ENCODE data around the gene HTT. TPM values are rescaled to one million over a fixed set of nuclear protein-coding genes. Genes with fewer than 3 reads are reported as not detected.

Gene HTT
- total and polyA plus RNA-seq, 9 of the 15 experiments (the other 6 are each of a cell fraction or from before 2014, with no cell fraction given), result 0.66 to 31.6 (median 14.7) TPM

DNA sequence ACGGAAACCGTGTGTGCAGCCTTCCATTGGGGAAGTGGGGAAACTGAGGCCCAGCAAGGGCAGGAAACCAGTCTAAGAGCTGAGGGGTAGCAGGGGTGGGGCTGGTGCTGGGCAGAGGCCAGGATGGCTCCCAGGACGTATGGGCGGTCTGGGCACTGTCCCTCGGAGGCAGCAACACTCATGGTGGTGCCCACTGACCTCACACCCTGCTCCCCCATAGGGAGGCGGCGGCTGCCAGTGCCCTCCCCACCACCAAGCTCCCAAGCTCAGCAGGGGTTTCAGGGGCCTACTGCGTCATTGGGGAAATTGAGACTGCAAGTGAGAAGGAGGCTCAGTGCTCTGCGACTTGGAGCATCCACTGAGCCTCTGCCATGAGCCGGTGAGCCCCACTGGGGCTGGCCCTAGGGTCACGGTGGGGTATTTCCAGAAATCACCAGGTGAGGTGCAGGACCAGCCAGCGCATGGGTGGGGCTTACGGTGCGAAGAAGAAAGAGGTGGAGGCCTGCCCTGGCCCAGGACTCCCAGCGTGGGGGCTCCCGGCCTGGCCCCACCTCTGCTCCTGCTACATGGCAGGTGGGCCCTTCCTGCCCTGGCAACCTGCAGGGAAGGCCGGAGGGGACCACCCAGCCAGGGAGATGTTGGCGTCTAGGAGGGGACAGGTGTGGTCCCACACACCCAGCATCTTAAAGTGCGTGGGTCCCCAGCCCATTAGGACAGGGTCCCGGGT, 175.4 kb downstream of the HTT start:
- intact Hi-C loops (cut with micrococcal nuclease) (no loop called here), in situ Hi-C loops (cut with MboI) (no loop called here)
- Histone ChIP-seq H3K36me3 (ENCODE audit: control insufficient read depth, insufficient read depth, low read length) (no peaks in the 10 kb centered on the region), H2AFZ (ENCODE audit: low read depth, low read length) (no peak overlapping the region), H3K79me2 (ENCODE audit: control insufficient read depth, insufficient read depth, low read length) (no peaks in the 10 kb centered on the region), H3K4me2 (ENCODE audit: insufficient read depth, low read length) (no peak overlapping the region), H3K9me3 (replicated peaks; ENCODE audit: control insufficient read depth, insufficient read depth, low read depth, low read length) (no peaks in the 10 kb centered on the region), H3K27ac (ENCODE audit: extremely low read depth, low read depth, low read length) (no peak overlapping the region), H3K4me1 (replicated peaks in 1 of 2; ENCODE audit: control insufficient read depth in 2 of 2, insufficient read depth in 2 of 2, low read length in 2 of 2) (peaks cover 0 to 66% of the 10 kb centered on the region in 2 experiments; a peak in 2 of 5 replicates), H3K9me1 (ENCODE audit: control insufficient read depth, insufficient read depth, low read length) (no peaks in the 10 kb centered on the region), H3K4me3 (no peak overlapping the region), H4K20me1 (replicated peaks; ENCODE audit: control insufficient read depth, insufficient read depth, low read length) (peaks cover 8% of the 10 kb centered on the region), H3K27me3 (ENCODE audit: control insufficient read depth in 2 of 2, insufficient read depth in 2 of 2, low read length in 2 of 2) (peaks cover 3 to 23% of the 10 kb centered on the region in 2 experiments; a peak in 4 of 5 replicates), H3K9ac (ENCODE audit: insufficient read depth in 1 of 2, low read depth in 2 of 2, low read length in 2 of 2) (no peak overlapping the region)
- CTCF ChIA-PET (ENCODE audit: low intra/inter-chr PET ratio), result no interaction called here
- WGBS (ENCODE audit: insufficient coverage, low coverage, missing lambda C conversion rate), result 47% methylated on average over 17 of the region's 20 CpGs
- ATAC-seq (no peak), FAIRE-seq (no peak), DNase-seq (ENCODE audit: extremely low read depth in 1 of 4, low spot score in 3 of 4) (no peak)
- BruUV-seq (replicated peaks), result no TSS peak
- POLR2A ChIA-PET, result interaction anchor here (0.8 to 1.3 kb wide), 2 partner anchors 10 to 14 kb away, joined by 3 to 4 read pairs; no protein-coding TSS in a partner anchor
- TF ChIP-seq, protein P1, sequence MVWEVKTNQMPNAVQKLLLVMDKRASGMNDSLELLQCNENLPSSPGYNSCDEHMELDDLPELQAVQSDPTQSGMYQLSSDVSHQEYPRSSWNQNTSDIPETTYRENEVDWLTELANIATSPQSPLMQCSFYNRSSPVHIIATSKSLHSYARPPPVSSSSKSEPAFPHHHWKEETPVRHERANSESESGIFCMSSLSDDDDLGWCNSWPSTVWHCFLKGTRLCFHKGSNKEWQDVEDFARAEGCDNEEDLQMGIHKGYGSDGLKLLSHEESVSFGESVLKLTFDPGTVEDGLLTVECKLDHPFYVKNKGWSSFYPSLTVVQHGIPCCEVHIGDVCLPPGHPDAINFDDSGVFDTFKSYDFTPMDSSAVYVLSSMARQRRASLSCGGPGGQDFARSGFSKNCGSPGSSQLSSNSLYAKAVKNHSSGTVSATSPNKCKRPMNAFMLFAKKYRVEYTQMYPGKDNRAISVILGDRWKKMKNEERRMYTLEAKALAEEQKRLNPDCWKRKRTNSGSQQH (CRISPR knock-in tag; IDR thresholded peaks at IDR 0.05), result no peak
- no peak for TF ChIP-seq SAFB (IDR thresholded peaks at IDR 0.05; ENCODE audit: borderline replicate concordance, low read depth, low read length)
- TF ChIP-seq, protein P2, sequence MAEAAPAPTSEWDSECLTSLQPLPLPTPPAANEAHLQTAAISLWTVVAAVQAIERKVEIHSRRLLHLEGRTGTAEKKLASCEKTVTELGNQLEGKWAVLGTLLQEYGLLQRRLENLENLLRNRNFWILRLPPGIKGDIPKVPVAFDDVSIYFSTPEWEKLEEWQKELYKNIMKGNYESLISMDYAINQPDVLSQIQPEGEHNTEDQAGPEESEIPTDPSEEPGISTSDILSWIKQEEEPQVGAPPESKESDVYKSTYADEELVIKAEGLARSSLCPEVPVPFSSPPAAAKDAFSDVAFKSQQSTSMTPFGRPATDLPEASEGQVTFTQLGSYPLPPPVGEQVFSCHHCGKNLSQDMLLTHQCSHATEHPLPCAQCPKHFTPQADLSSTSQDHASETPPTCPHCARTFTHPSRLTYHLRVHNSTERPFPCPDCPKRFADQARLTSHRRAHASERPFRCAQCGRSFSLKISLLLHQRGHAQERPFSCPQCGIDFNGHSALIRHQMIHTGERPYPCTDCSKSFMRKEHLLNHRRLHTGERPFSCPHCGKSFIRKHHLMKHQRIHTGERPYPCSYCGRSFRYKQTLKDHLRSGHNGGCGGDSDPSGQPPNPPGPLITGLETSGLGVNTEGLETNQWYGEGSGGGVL (CRISPR knock-in tag; IDR thresholded peaks at IDR 0.05), result no peak
- TF ChIP-seq, protein P3, sequence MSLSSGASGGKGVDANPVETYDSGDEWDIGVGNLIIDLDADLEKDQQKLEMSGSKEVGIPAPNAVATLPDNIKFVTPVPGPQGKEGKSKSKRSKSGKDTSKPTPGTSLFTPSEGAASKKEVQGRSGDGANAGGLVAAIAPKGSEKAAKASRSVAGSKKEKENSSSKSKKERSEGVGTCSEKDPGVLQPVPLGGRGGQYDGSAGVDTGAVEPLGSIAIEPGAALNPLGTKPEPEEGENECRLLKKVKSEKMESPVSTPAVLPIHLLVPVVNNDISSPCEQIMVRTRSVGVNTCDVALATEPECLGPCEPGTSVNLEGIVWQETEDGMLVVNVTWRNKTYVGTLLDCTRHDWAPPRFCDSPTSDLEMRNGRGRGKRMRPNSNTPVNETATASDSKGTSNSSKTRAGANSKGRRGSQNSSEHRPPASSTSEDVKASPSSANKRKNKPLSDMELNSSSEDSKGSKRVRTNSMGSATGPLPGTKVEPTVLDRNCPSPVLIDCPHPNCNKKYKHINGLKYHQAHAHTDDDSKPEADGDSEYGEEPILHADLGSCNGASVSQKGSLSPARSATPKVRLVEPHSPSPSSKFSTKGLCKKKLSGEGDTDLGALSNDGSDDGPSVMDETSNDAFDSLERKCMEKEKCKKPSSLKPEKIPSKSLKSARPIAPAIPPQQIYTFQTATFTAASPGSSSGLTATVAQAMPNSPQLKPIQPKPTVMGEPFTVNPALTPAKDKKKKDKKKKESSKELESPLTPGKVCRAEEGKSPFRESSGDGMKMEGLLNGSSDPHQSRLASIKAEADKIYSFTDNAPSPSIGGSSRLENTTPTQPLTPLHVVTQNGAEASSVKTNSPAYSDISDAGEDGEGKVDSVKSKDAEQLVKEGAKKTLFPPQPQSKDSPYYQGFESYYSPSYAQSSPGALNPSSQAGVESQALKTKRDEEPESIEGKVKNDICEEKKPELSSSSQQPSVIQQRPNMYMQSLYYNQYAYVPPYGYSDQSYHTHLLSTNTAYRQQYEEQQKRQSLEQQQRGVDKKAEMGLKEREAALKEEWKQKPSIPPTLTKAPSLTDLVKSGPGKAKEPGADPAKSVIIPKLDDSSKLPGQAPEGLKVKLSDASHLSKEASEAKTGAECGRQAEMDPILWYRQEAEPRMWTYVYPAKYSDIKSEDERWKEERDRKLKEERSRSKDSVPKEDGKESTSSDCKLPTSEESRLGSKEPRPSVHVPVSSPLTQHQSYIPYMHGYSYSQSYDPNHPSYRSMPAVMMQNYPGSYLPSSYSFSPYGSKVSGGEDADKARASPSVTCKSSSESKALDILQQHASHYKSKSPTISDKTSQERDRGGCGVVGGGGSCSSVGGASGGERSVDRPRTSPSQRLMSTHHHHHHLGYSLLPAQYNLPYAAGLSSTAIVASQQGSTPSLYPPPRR (CRISPR knock-in tag; IDR thresholded peaks at IDR 0.05; ENCODE audit: borderline replicate concordance), result no peak
- TF ChIP-seq, protein P4, sequence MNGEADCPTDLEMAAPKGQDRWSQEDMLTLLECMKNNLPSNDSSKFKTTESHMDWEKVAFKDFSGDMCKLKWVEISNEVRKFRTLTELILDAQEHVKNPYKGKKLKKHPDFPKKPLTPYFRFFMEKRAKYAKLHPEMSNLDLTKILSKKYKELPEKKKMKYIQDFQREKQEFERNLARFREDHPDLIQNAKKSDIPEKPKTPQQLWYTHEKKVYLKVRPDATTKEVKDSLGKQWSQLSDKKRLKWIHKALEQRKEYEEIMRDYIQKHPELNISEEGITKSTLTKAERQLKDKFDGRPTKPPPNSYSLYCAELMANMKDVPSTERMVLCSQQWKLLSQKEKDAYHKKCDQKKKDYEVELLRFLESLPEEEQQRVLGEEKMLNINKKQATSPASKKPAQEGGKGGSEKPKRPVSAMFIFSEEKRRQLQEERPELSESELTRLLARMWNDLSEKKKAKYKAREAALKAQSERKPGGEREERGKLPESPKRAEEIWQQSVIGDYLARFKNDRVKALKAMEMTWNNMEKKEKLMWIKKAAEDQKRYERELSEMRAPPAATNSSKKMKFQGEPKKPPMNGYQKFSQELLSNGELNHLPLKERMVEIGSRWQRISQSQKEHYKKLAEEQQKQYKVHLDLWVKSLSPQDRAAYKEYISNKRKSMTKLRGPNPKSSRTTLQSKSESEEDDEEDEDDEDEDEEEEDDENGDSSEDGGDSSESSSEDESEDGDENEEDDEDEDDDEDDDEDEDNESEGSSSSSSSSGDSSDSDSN (IDR thresholded peaks at IDR 0.05; ENCODE audit: borderline replicate concordance in 1 of 2, low read depth in 2 of 2, low read length in 2 of 2), result no peak
- no peak for TF ChIP-seq SRSF3 (IDR thresholded peaks at IDR 0.05; ENCODE audit: insufficient read depth, low read length)
